Measurements from ENCODE around the gene PANK4.

Gene PANK4

GRCh38 chr1:2510366-2511155 lies 15.8 kb downstream of the PANK4 start:
- no peak for DNase-seq (ENCODE audit: low spot score)

- DNase-seq (ENCODE audit: low spot score) = no peak
Observed at GRCh38 chr1:2509589-2509988, 16.8 kb downstream of the PANK4 start.

DNA sequence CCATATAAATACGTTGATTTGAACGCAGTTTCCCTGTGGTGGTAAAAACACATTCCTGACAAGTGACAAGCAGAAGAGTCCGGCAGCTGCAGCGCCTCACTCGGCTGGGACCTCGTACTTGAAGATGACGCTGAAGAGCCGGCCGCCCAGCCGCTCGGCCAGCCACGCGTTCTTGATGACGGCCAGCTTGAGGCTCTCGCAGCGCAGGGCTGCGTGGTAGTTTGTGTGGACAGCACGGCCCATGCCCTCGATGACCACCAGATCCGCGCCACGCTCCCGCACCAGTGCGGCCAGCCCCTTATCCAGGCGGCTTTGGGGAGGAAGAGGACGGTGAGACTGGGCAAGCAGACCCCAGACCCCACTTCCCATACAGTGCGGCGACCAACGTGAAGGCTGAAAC lies 17.6 kb downstream of the PANK4 start:
- no peak for DNase-seq (ENCODE audit: low spot score)

DNA sequence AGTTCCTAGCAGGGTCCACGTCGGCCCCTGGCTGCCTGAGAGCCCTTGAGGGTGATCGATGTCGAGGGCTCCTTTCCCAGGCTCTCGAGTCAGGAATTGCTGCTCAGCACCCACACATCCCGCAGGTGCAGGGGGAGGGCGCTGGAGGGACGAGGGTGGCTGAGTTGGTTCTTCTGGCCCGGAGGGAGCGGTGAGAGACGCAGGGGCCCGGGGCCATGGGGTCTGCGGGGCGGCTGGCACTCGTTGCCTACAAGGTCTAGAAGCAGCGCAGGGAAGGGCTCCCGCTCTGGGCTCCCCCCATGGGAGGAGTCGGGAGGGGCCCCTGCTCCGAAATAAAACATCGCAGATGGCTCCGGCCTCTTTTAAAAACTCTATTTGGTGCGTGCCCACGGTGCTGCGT lies 18.2 kb downstream of the PANK4 start:
- no peak for DNase-seq (ENCODE audit: low spot score)

GRCh38 chr1:2507744-2508155 lies 18.6 kb downstream of the PANK4 start:
- no peak for DNase-seq (ENCODE audit: low spot score)

DNA sequence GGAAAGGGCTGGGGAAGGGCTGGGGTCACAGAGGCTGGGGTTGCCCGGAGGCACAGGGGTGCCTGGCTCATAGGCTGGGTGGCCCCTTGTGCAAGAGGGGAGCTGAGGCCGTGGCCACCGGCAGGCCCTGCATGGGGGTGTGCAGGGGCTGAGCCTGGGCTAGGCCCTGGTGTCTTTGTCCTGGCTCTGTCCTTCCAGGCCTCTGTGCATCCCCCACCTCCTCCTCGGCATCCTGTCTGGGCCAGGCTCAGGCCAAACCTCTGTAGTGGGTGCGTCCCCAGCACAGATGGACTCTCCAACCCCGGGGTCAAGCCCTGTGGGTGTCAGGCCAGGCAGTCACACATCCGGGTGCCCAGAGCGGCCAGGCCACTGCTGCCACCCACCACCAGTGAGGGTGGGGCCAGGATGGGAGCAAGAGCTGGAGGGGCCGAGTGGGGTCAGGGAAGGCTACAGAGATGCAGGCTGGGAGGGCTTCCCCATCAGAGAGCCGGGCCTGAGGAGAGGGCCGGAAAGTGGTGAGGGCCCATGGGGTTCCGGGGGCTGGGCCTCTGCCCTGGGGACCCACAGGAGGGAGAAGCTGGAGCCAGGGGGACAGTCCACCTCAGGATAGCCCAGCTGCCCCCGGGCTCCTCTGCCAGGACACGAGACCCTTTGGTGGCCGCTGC lies 19.4 kb downstream of the PANK4 start:
- no peak for DNase-seq (ENCODE audit: low spot score)

- DNase-seq (ENCODE audit: low spot score) = no peak
Observed at GRCh38 chr1:2506007-2506860, 20.2 kb downstream of the PANK4 start.

GRCh38 chr1:2505461-2505994 lies 20.9 kb downstream of the PANK4 start:
- no peak for DNase-seq (ENCODE audit: low spot score)

DNA sequence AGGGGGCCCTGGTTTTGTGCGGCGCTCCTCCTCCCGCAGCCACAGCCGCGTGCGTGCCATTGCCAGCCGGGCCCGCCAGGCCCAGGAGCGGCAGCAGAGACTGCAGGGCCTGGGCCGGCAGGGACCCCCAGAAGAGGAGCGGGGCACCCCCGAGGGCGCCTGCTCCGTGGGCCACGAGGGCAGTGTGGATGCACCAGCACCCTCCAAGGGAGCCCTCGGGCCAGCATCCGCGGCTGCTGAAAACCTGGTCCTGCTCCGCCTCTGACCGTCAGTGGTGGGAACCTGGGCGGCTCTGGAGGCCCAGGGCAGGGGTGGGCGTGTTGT lies 21.5 kb downstream of the PANK4 start:
- DNase-seq (ENCODE audit: low spot score) = no peak

DNA sequence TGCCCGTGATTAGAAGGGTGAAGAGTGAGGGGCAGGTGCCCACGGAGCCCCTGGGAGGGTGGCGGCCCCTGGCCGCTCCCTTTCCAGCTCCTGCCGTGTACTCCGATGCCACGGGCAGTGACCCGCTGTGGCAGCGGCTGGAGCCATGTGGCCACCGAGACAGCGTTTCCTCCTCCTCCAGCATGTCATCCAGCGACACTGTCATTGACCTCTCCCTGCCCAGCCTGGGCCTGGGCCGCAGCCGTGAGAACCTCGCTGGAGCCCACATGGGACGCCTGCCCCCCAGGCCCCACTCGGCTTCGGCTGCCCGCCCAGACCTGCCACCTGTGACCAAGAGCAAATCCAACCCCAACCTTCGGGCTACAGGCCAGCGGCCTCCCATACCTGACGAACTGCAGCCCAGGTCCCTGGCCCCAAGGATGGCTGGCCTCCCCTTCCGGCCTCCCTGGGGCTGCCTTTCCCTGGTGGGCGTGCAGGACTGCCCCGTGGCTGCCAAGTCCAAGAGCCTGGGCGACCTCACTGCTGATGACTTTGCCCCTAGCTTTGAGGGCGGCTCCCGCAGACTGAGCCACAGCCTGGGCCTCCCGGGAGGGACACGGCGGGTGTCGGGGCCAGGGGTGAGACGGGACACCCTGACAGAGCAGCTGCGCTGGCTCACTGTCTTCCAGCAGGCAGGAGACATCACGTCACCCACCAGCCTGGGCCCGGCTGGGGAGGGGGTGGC lies 22.0 kb downstream of the PANK4 start:
- DNase-seq (ENCODE audit: low spot score) = no peak

DNA sequence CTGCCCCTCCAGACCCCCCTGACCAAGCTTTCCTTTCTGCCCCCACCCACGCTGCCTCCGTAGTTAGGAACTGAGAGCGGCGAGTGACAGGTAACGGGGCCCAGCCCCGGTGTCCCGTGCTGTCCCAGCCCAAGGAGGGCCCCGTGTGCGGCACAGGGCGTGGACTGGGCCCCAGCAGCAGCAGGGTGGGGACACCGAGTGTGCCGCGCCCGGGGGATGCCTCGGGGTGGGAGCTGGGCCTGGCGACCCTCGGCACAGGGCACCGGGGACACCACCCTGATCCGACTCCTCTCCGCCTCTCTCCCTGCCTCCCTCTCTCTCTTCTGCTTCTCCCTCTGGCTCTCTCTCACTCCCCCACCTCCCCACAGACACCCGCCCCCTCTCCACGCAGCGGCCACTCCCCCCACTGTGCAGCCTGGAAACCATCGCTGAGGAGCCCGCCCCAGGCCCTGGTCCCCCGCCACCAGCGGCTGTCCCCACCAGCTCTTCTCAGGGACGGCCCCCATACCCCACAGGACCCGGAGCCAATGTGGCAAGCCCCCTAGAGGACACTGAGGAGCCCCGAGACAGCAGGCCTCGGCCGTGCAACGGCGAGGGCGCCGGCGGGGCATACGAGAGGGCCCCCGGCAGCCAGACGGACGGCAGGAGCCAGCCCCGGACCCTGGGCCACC lies 22.7 kb downstream of the PANK4 start:
- no peak for DNase-seq (ENCODE audit: low spot score)

- no peak for DNase-seq (ENCODE audit: low spot score)
Observed at GRCh38 chr1:2502661-2503553, 23.5 kb downstream of the PANK4 start.

GRCh38 chr1:2502210-2502609 lies 24.2 kb downstream of the PANK4 start:
- DNase-seq (ENCODE audit: low spot score) = no peak

GRCh38 chr1:2501820-2502119 lies 24.6 kb downstream of the PANK4 start:
- no peak for DNase-seq (ENCODE audit: low spot score)

DNA sequence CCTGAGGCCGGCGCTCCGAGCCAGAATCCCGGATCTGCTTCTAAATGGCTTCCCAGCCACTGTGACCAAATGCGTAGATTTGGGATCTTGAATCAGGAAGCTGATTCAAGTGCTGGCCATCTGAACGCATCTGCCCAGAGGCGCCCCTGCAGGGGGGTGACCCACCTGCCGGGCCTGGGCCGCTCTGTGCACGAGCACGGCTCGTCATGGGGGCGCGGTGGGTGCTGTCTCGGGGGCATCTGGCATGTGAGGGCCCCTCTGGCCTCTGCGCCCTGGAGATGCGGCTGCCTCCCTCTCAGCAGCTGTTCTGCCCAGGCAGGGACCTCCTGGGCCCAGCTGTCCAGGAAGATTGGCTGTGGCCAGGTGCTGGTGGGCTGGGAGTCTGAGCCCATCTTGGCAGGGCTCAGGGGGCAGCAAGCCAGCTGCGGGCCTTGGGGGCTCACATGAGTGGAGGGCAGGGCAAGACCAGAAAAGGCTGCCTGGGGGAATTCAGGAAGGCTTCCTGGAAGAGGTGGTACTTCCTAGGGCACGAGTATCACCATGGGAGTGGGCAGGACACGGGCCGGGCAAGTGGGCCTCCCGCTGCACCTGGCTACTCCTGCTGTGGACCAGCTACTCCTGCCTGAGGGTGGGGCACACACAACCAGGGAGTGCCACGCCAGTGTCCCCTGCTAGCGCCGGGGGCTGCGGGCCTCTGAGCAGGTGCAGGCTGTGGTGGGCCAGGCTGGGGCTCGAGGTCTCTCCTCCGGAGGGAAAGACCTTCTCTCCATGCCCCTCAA lies 25.2 kb downstream of the PANK4 start:
- DNase-seq (ENCODE audit: low spot score) = no peak

DNA sequence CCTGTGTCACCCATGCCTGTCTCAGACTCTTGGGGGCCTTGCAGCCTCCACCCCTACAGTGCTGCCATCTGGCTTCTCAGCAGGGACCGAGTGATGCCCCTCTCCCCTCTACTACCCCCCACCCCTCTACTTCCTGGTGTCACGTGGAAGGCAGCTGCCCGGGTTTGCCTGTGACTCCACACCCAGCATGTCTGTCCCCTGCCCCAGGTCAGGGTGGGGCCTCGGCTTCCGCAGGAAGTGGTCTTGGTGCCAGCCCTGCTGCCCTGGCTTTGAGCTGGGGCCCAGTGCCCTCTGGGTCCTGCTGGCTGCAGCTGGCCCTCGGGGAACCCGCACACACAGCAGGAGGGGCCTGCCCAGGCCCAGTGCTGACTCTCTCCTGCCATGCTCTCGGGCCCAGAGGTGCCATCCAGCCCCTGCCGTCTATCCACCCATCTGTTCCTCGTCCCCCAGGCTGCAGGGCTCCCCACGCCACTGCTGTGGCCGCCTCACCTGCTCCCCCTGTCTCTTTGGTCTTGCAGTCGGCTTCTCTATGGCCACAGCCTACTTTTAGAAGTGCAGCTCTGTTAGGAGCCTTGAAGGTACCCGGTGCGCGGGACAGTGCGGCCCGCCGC lies 26.3 kb downstream of the PANK4 start:
- no peak for DNase-seq (ENCODE audit: low spot score)

DNA sequence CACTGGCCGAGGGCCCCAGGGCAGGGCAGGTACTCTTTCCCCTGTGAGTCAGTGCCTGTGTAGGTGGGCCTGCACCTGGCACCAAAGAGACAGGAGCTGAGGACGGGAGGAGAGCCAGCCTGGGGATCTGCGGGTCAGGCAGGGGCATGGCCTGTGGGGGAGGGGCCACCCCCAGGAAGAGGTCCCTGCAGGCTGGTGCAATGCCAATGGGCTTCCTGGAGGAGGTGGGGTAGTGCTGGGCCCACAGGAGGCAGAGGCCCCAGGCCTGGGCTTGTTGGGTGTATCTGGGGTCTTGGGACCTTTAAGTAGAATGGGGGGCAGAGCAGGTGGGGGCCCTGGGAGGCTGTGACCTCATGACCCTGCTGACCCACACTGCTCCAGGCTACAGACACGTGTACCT lies 27.1 kb downstream of the PANK4 start:
- DNase-seq (ENCODE audit: low spot score) = no peak

DNA sequence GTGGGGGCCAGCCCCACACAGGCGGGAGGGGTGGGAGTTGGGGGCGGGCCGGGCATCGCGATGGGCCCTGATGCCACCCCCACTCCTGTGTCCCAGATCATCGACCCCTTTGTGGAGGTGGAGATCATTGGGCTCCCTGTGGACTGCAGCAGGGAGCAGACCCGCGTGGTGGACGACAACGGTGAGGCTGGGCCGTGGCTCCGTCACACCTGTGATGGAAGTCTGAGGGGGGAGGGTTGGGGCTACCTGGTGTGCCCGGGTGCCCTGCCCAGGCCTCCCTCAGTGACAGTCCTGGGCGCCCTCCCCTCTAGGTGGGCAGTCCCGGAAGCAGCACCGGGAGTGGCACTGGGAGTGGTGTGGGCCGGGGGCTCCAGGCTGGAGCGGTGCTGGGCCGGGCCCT lies 27.7 kb downstream of the PANK4 start:
- no peak for DNase-seq (ENCODE audit: low spot score)

DNA sequence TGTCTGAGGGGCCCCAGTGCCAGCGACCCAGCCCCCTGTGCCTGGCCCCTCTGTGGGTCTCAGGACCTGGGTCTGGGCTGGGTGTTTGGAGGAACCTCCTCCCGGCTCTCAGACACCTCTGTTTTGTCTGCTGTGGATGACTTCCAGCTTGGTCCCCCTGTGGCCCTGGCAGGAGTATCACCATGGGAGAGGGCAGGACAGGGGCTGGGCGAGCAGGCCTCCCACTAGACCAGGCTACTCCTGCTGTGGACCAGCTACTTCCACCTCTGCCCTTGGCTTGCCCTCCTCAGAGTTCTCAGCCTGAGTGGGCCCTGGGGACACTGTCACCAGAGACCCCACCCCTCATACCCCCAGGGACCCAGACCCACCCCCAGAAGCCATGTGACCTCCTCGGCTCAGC lies 28.5 kb downstream of the PANK4 start:
- DNase-seq (ENCODE audit: low spot score) = no peak

Data from HuH-7 (cell line).